Immature natural killer cell (primary cell): ENCODE measurements around the gene DGKZ. TPM values are rescaled to one million over a fixed set of nuclear protein-coding genes. Genes with fewer than 3 reads are reported as not detected.
"Not testable (repeated sequence)": the region's sequence is repeated elsewhere in the genome, so short reads cannot be mapped to it uniquely, and the experiment has no call there.

ENCODE experiments used
- DNase-seq, 3 donors: peaks; one replicate each; pipeline ENCODE4 v3.0.0; 2022; ENCODE audit warnings: mixed read lengths in 1 of 3
- H3K27ac Mint-ChIP-seq, 6 donors: one replicate each; pipeline ENCODE4 v1.8.0; 2020; ENCODE audit warnings: mixed read lengths in 6 of 6, mild to moderate bottlenecking in 5 of 6, inconsistent platforms in 4 of 6, moderate library complexity in 3 of 6
- H3K27me3 Mint-ChIP-seq, 3 donors: one replicate each; pipeline ENCODE4 v1.8.0; 2020 to 2021; ENCODE audit warnings: low read depth in 3 of 3, mild to moderate bottlenecking in 3 of 3, mixed read lengths in 3 of 3, moderate library complexity in 3 of 3, inconsistent platforms in 1 of 3
- H3K36me3 Mint-ChIP-seq, 3 donors: one replicate each; pipeline ENCODE4 v1.8.0; 2020; ENCODE audit warnings: mixed read lengths in 3 of 3, inconsistent platforms in 2 of 3, mild to moderate bottlenecking in 2 of 3
- H3K4me1 Mint-ChIP-seq, 2 donors: one replicate each; pipeline ENCODE4 v1.8.0; 2020; ENCODE audit warnings: inconsistent platforms in 2 of 2, mild to moderate bottlenecking in 2 of 2, mixed read lengths in 2 of 2, moderate library complexity in 1 of 2
- H3K4me3 Mint-ChIP-seq, 5 donors: one replicate each; pipeline ENCODE4 v1.8.0; 2020; ENCODE audit warnings: mild to moderate bottlenecking in 5 of 5, mixed read lengths in 5 of 5, inconsistent platforms in 3 of 5, moderate library complexity in 3 of 5
- H3K9me3 Mint-ChIP-seq, 6 donors: one replicate each; pipeline ENCODE4 v1.8.0; 2020; ENCODE audit warnings: mild to moderate bottlenecking in 6 of 6, mixed read lengths in 6 of 6, inconsistent platforms in 4 of 6, moderate library complexity in 3 of 6
- polyA plus RNA-seq, 3 donors: library from polyadenylated mRNA; unstranded; fragments of 300-500 nt; fragmentation: Illumina TruSeq; gene quantifications; one replicate each; pipeline ENCODE4 v1.2.3, GENCODE V29; 2021

Gene DGKZ
- polyA plus RNA-seq = 100 to 1,000 TPM in 1 of 3 donors, 10 to 100 TPM in 2; 40.7 to 120 (median 63.6) TPM

- peak; percentile 96 to 97 (median 96) for DNase-seq
- Mint-ChIP-seq H3K27me3 (peaks cover 15 to 32% (median 24%) of the 10 kb centered on the region in 3 donors), H3K9me3 (no peaks in the 10 kb centered on the region), H3K4me3 (peak within 1 kb of the TSS; percentile 95 to 99 (median 97)), H3K27ac (peak within 1 kb of the TSS; percentile 91 to 98 (median 96)), H3K36me3 (peaks cover 0 to 10% (median 0%) of the 10 kb centered on the region in 3 donors), H3K4me1 (peaks cover 59 to 64% of the 10 kb centered on the region in 2 donors)
These were observed at the start of gene DGKZ for GRCh38 chr11:46346886-46347636. TSS of gene DGKZ (plus strand) at chr11:46347463. CDS start at chr11:46347660, 197 bp downstream.

- Mint-ChIP-seq H3K27me3 (peaks cover 2 to 9% (median 6%) of the 10 kb centered on the region in 3 donors), H3K27ac (no peak overlapping the region), H3K9me3 (no peaks in the 10 kb centered on the region), H3K4me3 (no peak overlapping the region), H3K36me3 (no peaks in the 10 kb centered on the region), H3K4me1 (peaks cover 0 to 8% of the 10 kb centered on the region in 2 donors)
- no peak for DNase-seq
These were observed 48.4 kb upstream of the DGKZ start for GRCh38 chr11:46298699-46299433.

GRCh38 chr11:46299451-46299961 is 47.8 kb upstream of the DGKZ start:
- Mint-ChIP-seq H3K36me3 (no peaks in the 10 kb centered on the region), H3K4me3 (no peak overlapping the region), H3K27me3 (peaks cover 2 to 9% (median 6%) of the 10 kb centered on the region in 3 donors), H3K4me1 (peaks cover 0 to 8% of the 10 kb centered on the region in 2 donors), H3K9me3 (no peaks in the 10 kb centered on the region), H3K27ac (no peak overlapping the region)
- no peak for DNase-seq

- no peaks in the 10 kb centered on the region for H3K9me3 Mint-ChIP-seq
- H3K27me3 Mint-ChIP-seq = peaks cover 2 to 9% (median 6%) of the 10 kb centered on the region in 3 donors
- no peak overlapping the region for H3K4me3 Mint-ChIP-seq
- H3K36me3 Mint-ChIP-seq = no peaks in the 10 kb centered on the region
- no peak overlapping the region for H3K27ac Mint-ChIP-seq
- DNase-seq = no peak
- H3K4me1 Mint-ChIP-seq = peaks cover 0 to 8% of the 10 kb centered on the region in 2 donors
These were observed 47.0 kb upstream of the DGKZ start for GRCh38 chr11:46300270-46300669.

GRCh38 chr11:46302866-46303265 is 44.4 kb upstream of the DGKZ start:
- Mint-ChIP-seq H3K27me3 (peaks cover 1 to 10% (median 4%) of the 10 kb centered on the region in 3 donors), H3K4me1 (peaks cover 0 to 5% of the 10 kb centered on the region in 2 donors), H3K9me3 (no peaks in the 10 kb centered on the region), H3K36me3 (no peaks in the 10 kb centered on the region), H3K4me3 (no peak overlapping the region), H3K27ac (no peak overlapping the region)
- no peak for DNase-seq

GRCh38 chr11:46304036-46304435 is 43.2 kb upstream of the DGKZ start:
- peaks cover 1 to 10% (median 1%) of the 10 kb centered on the region in 3 donors for H3K27me3 Mint-ChIP-seq
- peaks cover 5 to 11% of the 10 kb centered on the region in 2 donors for H3K4me1 Mint-ChIP-seq
- H3K27ac Mint-ChIP-seq, H3K36me3 Mint-ChIP-seq, H3K9me3 Mint-ChIP-seq, DNase-seq, H3K4me3 Mint-ChIP-seq: not testable (repeated sequence)

- H3K27me3 Mint-ChIP-seq = peaks cover 1 to 8% (median 1%) of the 10 kb centered on the region in 3 donors
- DNase-seq = no peak
These were observed 42.6 kb upstream of the DGKZ start for GRCh38 chr11:46304605-46305179.

GRCh38 chr11:46305295-46305694 is 42.0 kb upstream of the DGKZ start:
- Mint-ChIP-seq H3K27ac (no peak overlapping the region), H3K27me3 (peaks cover 1 to 6% (median 3%) of the 10 kb centered on the region in 3 donors), H3K4me3 (no peak overlapping the region), H3K9me3 (no peaks in the 10 kb centered on the region), H3K4me1 (peaks cover 5 to 11% of the 10 kb centered on the region in 2 donors), H3K36me3 (no peaks in the 10 kb centered on the region)
- DNase-seq = no peak

More at GRCh38 chr11:46304605-46305179, 42.6 kb upstream of the DGKZ start:
- no peaks in the 10 kb centered on the region for H3K36me3 Mint-ChIP-seq
- no peak overlapping the region for H3K4me3 Mint-ChIP-seq
- H3K4me1 Mint-ChIP-seq = peaks cover 5 to 11% of the 10 kb centered on the region in 2 donors
- no peak overlapping the region for H3K27ac Mint-ChIP-seq
- no peaks in the 10 kb centered on the region for H3K9me3 Mint-ChIP-seq

- H3K36me3 Mint-ChIP-seq = no peaks in the 10 kb centered on the region
- H3K4me3 Mint-ChIP-seq = no peak overlapping the region
- no peak overlapping the region for H3K27ac Mint-ChIP-seq
- DNase-seq = no peak
- H3K4me1 Mint-ChIP-seq = peaks cover 5 to 11% of the 10 kb centered on the region in 2 donors
- no peaks in the 10 kb centered on the region for H3K9me3 Mint-ChIP-seq
- H3K27me3 Mint-ChIP-seq = peaks cover 1 to 6% (median 3%) of the 10 kb centered on the region in 3 donors
These were observed 40.9 kb upstream of the DGKZ start for GRCh38 chr11:46306296-46306853.

GRCh38 chr11:46307369-46307768 is 39.9 kb upstream of the DGKZ start:
- Mint-ChIP-seq H3K27me3 (peaks cover 1 to 6% (median 3%) of the 10 kb centered on the region in 3 donors), H3K4me3 (no peak overlapping the region), H3K9me3 (no peaks in the 10 kb centered on the region), H3K27ac (no peak overlapping the region), H3K36me3 (no peaks in the 10 kb centered on the region), H3K4me1 (peaks cover 5 to 11% of the 10 kb centered on the region in 2 donors)
- no peak for DNase-seq

- no peak overlapping the region for H3K4me3 Mint-ChIP-seq
- H3K27me3 Mint-ChIP-seq = peaks cover 1 to 6% (median 3%) of the 10 kb centered on the region in 3 donors
- H3K9me3 Mint-ChIP-seq = no peaks in the 10 kb centered on the region
- DNase-seq = no peak
- H3K4me1 Mint-ChIP-seq = peaks cover 5 to 11% of the 10 kb centered on the region in 2 donors
- no peaks in the 10 kb centered on the region for H3K36me3 Mint-ChIP-seq
- H3K27ac Mint-ChIP-seq = no peak overlapping the region
These were observed 39.4 kb upstream of the DGKZ start for GRCh38 chr11:46307785-46308341.

GRCh38 chr11:46308631-46309419 is 38.4 kb upstream of the DGKZ start:
- peaks cover 5 to 11% of the 10 kb centered on the region in 2 donors for H3K4me1 Mint-ChIP-seq
- no peaks in the 10 kb centered on the region for H3K9me3 Mint-ChIP-seq
- peak overlapping the region in 2 of 5 donors; percentile 30 to 68 for H3K4me3 Mint-ChIP-seq
- H3K27me3 Mint-ChIP-seq = peaks cover 1 to 6% (median 3%) of the 10 kb centered on the region in 3 donors
- no peaks in the 10 kb centered on the region for H3K36me3 Mint-ChIP-seq
- no peak overlapping the region for H3K27ac Mint-ChIP-seq
- peak; percentile 50 to 56 (median 51) for DNase-seq
